ENCODE data around the gene PLCH1.

The PLCH1 gene

DNA sequence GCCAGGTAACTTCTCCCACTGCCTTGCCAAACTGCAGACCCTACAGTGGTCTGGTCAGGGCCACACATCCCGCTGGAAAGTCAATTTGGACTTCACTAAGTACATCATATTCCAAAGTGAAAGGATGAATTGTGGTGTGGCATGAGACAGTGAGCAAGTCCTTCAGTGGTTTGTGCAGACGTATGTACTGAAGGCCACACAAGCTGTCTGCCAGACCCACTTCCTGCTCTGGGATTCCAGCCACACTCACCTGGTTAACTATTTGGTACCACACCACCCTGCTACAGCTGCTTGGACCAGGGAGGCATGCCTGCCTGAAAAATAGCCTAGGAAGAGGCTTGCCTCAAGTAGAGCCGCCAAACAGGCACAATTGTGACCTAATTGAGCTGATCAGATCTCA lies 357.3 kb downstream of the PLCH1 start:
- Histone ChIP-seq H3K36me3 (ENCODE audit: control insufficient read depth in 1 of 2, insufficient read depth in 2 of 2, low read length in 2 of 2) (no peaks in the 10 kb centered on the region), H3K9ac (ENCODE audit: low read depth in 1 of 2, low read length in 2 of 2) (no peak overlapping the region), H3K4me1 (ENCODE audit: control insufficient read depth in 1 of 2, insufficient read depth in 2 of 2, low read length in 2 of 2) (peaks cover 0 to 5% of the 10 kb centered on the region in 2 donors), H3K9me3 (ENCODE audit: control insufficient read depth in 1 of 2, low read length in 2 of 2) (no peaks in the 10 kb centered on the region), H3K27me3 (ENCODE audit: control insufficient read depth in 1 of 2, insufficient read depth in 2 of 2, low read length in 2 of 2) (no peaks in the 10 kb centered on the region), H3K4me3 (ENCODE audit: low read depth in 1 of 2, low read length in 2 of 2) (no peak overlapping the region), H3K27ac (ENCODE audit: low read depth, low read length) (no peak overlapping the region)

DNA sequence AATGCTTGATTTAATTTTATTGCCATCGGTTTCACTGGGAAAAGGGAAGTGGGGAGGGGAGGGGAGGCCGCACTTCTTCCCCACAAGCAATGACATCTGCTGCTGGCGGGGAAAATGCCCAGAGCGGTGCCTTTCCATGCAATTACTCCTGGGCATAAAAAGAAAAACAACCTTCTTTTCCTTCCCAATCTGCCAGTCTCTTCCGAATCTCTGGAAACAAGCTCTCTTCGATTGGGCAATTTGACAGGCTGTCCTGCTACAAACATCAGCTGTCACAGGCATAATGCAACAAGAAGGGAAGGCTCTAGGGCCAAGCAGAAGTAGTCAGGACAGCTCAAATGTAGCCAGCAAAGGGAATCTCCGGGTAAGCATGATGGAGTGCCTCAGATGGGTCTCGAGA lies 358.0 kb downstream of the PLCH1 start:
- peaks cover 0 to 5% of the 10 kb centered on the region in 2 donors for H3K4me1 ChIP-seq (ENCODE audit: control insufficient read depth in 1 of 2, insufficient read depth in 2 of 2, low read length in 2 of 2)
- no peak overlapping the region for H3K27ac ChIP-seq (ENCODE audit: low read depth, low read length)
- H3K4me3 ChIP-seq (ENCODE audit: low read depth in 1 of 2, low read length in 2 of 2): no peak overlapping the region
- H3K27me3 ChIP-seq (ENCODE audit: control insufficient read depth in 1 of 2, insufficient read depth in 2 of 2, low read length in 2 of 2): no peaks in the 10 kb centered on the region
- no peaks in the 10 kb centered on the region for H3K36me3 ChIP-seq (ENCODE audit: control insufficient read depth in 1 of 2, insufficient read depth in 2 of 2, low read length in 2 of 2)
- H3K9ac ChIP-seq (ENCODE audit: low read depth in 1 of 2, low read length in 2 of 2): no peak overlapping the region
- H3K9me3 ChIP-seq (ENCODE audit: control insufficient read depth in 1 of 2, low read length in 2 of 2): no peaks in the 10 kb centered on the region

GRCh38 chr3:155385896-155386625 lies 358.8 kb downstream of the PLCH1 start:
- Histone ChIP-seq H3K27ac (ENCODE audit: low read depth, low read length) (no peak overlapping the region), H3K27me3 (ENCODE audit: control insufficient read depth in 1 of 2, insufficient read depth in 2 of 2, low read length in 2 of 2) (no peaks in the 10 kb centered on the region), H3K4me3 (ENCODE audit: low read depth in 1 of 2, low read length in 2 of 2) (no peak overlapping the region)

DNA sequence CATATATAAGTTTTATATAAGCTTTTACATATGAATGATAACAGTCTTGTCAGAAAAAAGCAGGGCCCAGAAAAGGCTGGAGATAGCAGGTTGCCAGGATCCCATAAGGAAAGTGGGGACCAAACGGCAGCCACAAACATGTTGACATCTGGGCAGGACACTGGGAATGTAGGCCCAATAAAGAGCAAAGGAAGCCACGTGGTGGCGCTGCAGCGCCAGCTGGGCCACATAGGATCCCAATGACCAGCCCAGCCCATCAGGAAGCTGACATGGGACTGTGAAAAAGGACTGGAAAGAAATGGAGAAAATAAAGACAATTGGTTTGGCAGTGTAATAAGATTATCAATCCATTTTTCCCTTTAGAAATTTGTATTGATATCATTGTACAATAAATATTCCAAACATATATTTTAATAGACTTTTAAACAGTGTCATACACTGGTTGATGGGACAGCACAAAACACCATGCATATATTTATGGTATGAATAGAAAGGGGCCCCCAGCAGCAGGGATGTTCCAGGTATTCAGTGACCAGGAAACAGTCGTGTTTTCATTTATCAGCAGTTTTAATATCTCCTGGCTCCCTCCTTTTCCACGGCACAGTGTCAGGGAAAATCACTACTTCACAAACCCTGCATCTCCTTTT lies 362.4 kb downstream of the PLCH1 start:
- H3K27me3 ChIP-seq (ENCODE audit: control insufficient read depth in 1 of 2, insufficient read depth in 2 of 2, low read length in 2 of 2): no peaks in the 10 kb centered on the region
- H3K4me1 ChIP-seq (ENCODE audit: control insufficient read depth in 1 of 2, insufficient read depth in 2 of 2, low read length in 2 of 2): peaks cover 0 to 3% of the 10 kb centered on the region in 2 donors
- no peaks in the 10 kb centered on the region for H3K36me3 ChIP-seq (ENCODE audit: control insufficient read depth in 1 of 2, insufficient read depth in 2 of 2, low read length in 2 of 2)
- H3K9me3 ChIP-seq (ENCODE audit: control insufficient read depth in 1 of 2, low read length in 2 of 2): no peaks in the 10 kb centered on the region
- H3K9ac ChIP-seq (ENCODE audit: low read depth in 1 of 2, low read length in 2 of 2): no peak overlapping the region
- H3K27ac ChIP-seq (ENCODE audit: low read depth, low read length): no peak overlapping the region
- no peak overlapping the region for H3K4me3 ChIP-seq (ENCODE audit: low read depth in 1 of 2, low read length in 2 of 2)

More at GRCh38 chr3:155385896-155386625, 358.8 kb downstream of the PLCH1 start:
- no peaks in the 10 kb centered on the region for H3K36me3 ChIP-seq (ENCODE audit: control insufficient read depth in 1 of 2, insufficient read depth in 2 of 2, low read length in 2 of 2)
- no peaks in the 10 kb centered on the region for H3K9me3 ChIP-seq (ENCODE audit: control insufficient read depth in 1 of 2, low read length in 2 of 2)
- peaks cover 0 to 5% of the 10 kb centered on the region in 2 donors for H3K4me1 ChIP-seq (ENCODE audit: control insufficient read depth in 1 of 2, insufficient read depth in 2 of 2, low read length in 2 of 2)
- no peak overlapping the region for H3K9ac ChIP-seq (ENCODE audit: low read depth in 1 of 2, low read length in 2 of 2)

GRCh38 chr3:155377847-155378246 lies 367.0 kb downstream of the PLCH1 start:
- Histone ChIP-seq H3K4me1 (ENCODE audit: control insufficient read depth in 1 of 2, insufficient read depth in 2 of 2, low read length in 2 of 2) (no peaks in the 10 kb centered on the region), H3K4me3 (ENCODE audit: low read depth in 1 of 2, low read length in 2 of 2) (no peak overlapping the region), H3K36me3 (ENCODE audit: control insufficient read depth in 1 of 2, insufficient read depth in 2 of 2, low read length in 2 of 2) (no peaks in the 10 kb centered on the region), H3K27ac (ENCODE audit: low read depth, low read length) (no peak overlapping the region), H3K27me3 (ENCODE audit: control insufficient read depth in 1 of 2, insufficient read depth in 2 of 2, low read length in 2 of 2) (no peaks in the 10 kb centered on the region), H3K9ac (ENCODE audit: low read depth in 1 of 2, low read length in 2 of 2) (no peak overlapping the region), H3K9me3 (ENCODE audit: control insufficient read depth in 1 of 2, low read length in 2 of 2) (no peaks in the 10 kb centered on the region)

DNA sequence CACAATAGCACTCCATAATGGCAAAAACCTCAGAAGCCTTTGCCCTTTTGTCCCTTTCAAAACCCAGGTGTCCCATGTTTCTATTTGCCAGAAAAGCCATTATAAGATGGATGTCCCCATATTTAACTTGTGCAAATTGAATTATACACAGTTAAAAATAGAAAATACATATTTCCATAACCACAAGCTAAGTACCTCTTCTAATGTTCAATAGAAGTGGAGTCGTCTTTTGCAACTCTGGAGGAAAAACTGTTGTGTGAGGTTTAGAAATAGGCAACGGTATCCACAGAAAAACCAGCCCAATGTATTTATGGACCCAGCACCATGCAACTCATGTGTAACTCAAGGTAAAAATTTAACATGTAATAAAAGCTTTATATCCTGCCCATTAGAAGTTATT lies 367.8 kb downstream of the PLCH1 start:
- H3K27me3 ChIP-seq (ENCODE audit: control insufficient read depth in 1 of 2, insufficient read depth in 2 of 2, low read length in 2 of 2): no peaks in the 10 kb centered on the region
- H3K27ac ChIP-seq (ENCODE audit: low read depth, low read length): no peak overlapping the region
- no peaks in the 10 kb centered on the region for H3K9me3 ChIP-seq (ENCODE audit: control insufficient read depth in 1 of 2, low read length in 2 of 2)
- no peak overlapping the region for H3K4me3 ChIP-seq (ENCODE audit: low read depth in 1 of 2, low read length in 2 of 2)
- H3K4me1 ChIP-seq (ENCODE audit: control insufficient read depth in 1 of 2, insufficient read depth in 2 of 2, low read length in 2 of 2): no peaks in the 10 kb centered on the region
- H3K36me3 ChIP-seq (ENCODE audit: control insufficient read depth in 1 of 2, insufficient read depth in 2 of 2, low read length in 2 of 2): no peaks in the 10 kb centered on the region
- no peak overlapping the region for H3K9ac ChIP-seq (ENCODE audit: low read depth in 1 of 2, low read length in 2 of 2)

DNA sequence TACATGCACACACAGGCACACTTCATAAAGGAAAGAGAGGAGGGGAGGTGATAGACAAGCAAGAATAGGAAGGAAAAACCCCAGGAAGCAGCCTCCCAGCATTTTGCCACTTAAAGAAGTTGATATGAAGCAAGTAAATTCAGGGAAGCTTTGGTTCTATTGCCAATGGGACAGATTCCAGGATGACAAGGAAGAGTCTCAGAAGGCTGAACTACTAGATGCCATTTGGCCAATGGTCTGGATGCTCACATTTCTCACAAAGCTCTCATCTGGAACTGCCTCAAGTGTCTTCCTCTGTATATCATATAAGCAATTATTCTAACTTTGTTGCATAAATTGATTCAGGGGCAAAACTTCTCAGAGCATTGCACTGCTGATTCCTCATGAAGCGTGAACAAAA lies 372.6 kb downstream of the PLCH1 start:
- H3K27ac ChIP-seq (ENCODE audit: low read depth, low read length): no peak overlapping the region

DNA sequence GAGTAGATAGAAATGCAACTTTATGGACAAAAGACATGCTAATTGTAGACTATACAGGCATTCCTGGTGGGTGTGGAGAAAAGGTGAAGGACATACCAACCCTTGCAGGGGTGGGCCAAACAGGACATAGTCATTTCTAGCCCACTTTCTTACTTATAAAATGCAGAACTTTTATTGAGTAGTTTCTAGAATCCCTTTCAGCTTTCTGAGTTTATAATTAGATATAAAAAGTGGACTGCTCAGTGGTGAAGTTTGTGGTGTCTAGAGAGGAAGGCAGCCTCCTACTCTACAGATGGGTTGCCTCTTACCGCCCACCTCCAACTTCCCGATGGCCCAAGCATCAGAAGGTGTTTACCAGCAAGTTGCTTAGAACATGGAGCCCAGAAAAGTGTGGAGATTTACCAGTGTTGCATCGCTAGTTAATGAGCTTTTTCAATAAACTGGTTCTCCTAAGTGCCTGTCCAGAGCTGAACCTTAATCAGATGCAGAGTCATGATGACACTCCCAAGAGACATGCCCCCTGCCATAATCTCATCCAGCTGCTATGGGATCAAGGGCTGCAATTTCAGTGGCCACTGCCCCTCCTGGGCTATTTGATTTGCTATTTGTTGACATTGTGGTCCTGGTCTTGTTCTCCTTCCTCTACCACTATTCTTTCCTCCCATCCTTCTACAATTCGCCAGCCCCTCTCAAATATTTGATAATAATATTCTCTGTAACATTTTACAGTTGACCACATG lies 373.9 kb downstream of the PLCH1 start:
- no peak overlapping the region for H3K27ac ChIP-seq (ENCODE audit: low read depth, low read length)

More for the DNA sequence above, 372.6 kb downstream of the PLCH1 start:
- Histone ChIP-seq H3K9me3 (ENCODE audit: control insufficient read depth in 1 of 2, low read length in 2 of 2) (no peaks in the 10 kb centered on the region), H3K4me1 (ENCODE audit: control insufficient read depth in 1 of 2, insufficient read depth in 2 of 2, low read length in 2 of 2) (no peaks in the 10 kb centered on the region), H3K36me3 (ENCODE audit: control insufficient read depth in 1 of 2, insufficient read depth in 2 of 2, low read length in 2 of 2) (no peaks in the 10 kb centered on the region), H3K27me3 (ENCODE audit: control insufficient read depth in 1 of 2, insufficient read depth in 2 of 2, low read length in 2 of 2) (no peaks in the 10 kb centered on the region), H3K9ac (ENCODE audit: low read depth in 1 of 2, low read length in 2 of 2) (no peak overlapping the region), H3K4me3 (ENCODE audit: low read depth in 1 of 2, low read length in 2 of 2) (no peak overlapping the region)

DNA sequence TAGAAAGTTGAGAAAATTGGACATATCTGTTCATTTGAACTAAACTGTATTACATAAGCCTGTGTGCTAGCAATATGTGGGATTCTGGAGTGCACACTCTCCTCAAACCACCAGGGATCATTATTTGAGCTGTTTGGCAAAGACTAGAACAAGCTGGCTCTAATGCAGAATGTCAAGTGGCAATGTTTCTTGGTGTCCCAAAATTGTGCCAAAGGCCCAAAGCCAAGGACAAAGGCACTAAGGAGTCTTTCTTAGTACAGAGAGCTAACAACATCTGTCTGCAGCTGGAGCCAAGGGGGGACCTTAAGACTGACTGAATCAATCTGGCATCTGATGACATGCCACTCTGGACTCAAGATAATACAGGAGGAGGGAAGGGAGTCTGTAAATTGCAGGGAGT lies 374.7 kb downstream of the PLCH1 start:
- Histone ChIP-seq H3K27me3 (ENCODE audit: control insufficient read depth in 1 of 2, insufficient read depth in 2 of 2, low read length in 2 of 2) (no peaks in the 10 kb centered on the region), H3K9ac (ENCODE audit: low read depth in 1 of 2, low read length in 2 of 2) (no peak overlapping the region), H3K4me1 (ENCODE audit: control insufficient read depth in 1 of 2, insufficient read depth in 2 of 2, low read length in 2 of 2) (no peaks in the 10 kb centered on the region), H3K9me3 (ENCODE audit: control insufficient read depth in 1 of 2, low read length in 2 of 2) (peaks cover 4% of the 10 kb centered on the region in 2 donors), H3K36me3 (ENCODE audit: control insufficient read depth in 1 of 2, insufficient read depth in 2 of 2, low read length in 2 of 2) (no peaks in the 10 kb centered on the region), H3K27ac (ENCODE audit: low read depth, low read length) (no peak overlapping the region), H3K4me3 (ENCODE audit: low read depth in 1 of 2, low read length in 2 of 2) (no peak overlapping the region)

More for the DNA sequence above, 373.9 kb downstream of the PLCH1 start:
- Histone ChIP-seq H3K36me3 (ENCODE audit: control insufficient read depth in 1 of 2, insufficient read depth in 2 of 2, low read length in 2 of 2) (no peaks in the 10 kb centered on the region), H3K4me3 (ENCODE audit: low read depth in 1 of 2, low read length in 2 of 2) (no peak overlapping the region), H3K27me3 (ENCODE audit: control insufficient read depth in 1 of 2, insufficient read depth in 2 of 2, low read length in 2 of 2) (no peaks in the 10 kb centered on the region), H3K9ac (ENCODE audit: low read depth in 1 of 2, low read length in 2 of 2) (no peak overlapping the region), H3K4me1 (ENCODE audit: control insufficient read depth in 1 of 2, insufficient read depth in 2 of 2, low read length in 2 of 2) (no peaks in the 10 kb centered on the region), H3K9me3 (ENCODE audit: control insufficient read depth in 1 of 2, low read length in 2 of 2) (no peaks in the 10 kb centered on the region)

GRCh38 chr3:155369735-155370134 lies 375.1 kb downstream of the PLCH1 start:
- H3K9me3 ChIP-seq (ENCODE audit: control insufficient read depth in 1 of 2, low read length in 2 of 2): peaks cover 4% of the 10 kb centered on the region in 2 donors
- no peaks in the 10 kb centered on the region for H3K4me1 ChIP-seq (ENCODE audit: control insufficient read depth in 1 of 2, insufficient read depth in 2 of 2, low read length in 2 of 2)
- no peak overlapping the region for H3K9ac ChIP-seq (ENCODE audit: low read depth in 1 of 2, low read length in 2 of 2)
- no peak overlapping the region for H3K4me3 ChIP-seq (ENCODE audit: low read depth in 1 of 2, low read length in 2 of 2)
- no peaks in the 10 kb centered on the region for H3K27me3 ChIP-seq (ENCODE audit: control insufficient read depth in 1 of 2, insufficient read depth in 2 of 2, low read length in 2 of 2)
- no peak overlapping the region for H3K27ac ChIP-seq (ENCODE audit: low read depth, low read length)
- no peaks in the 10 kb centered on the region for H3K36me3 ChIP-seq (ENCODE audit: control insufficient read depth in 1 of 2, insufficient read depth in 2 of 2, low read length in 2 of 2)

Measured in duodenal mucosa (tissue), 2 donors.